BLaER1 (cell line): ENCODE measurements around the gene ZNF445.
"Not testable (repeated sequence)": the region's sequence is repeated elsewhere in the genome, so short reads cannot be mapped to it uniquely, and the experiment has no call there.

Source experiments
- H3K27ac ChIP-seq: shearing (Covaris generic); formaldehyde crosslinking; 2 replicates; pipeline ENCODE4 v1.8.1; 2022
- H3K27me3 ChIP-seq: shearing (Covaris generic); formaldehyde crosslinking; 2 replicates; pipeline ENCODE4 v1.8.1; 2022
- H3K36me3 ChIP-seq: shearing (Covaris generic); formaldehyde crosslinking; 2 replicates; pipeline ENCODE4 v1.8.1; 2022
- H3K4me1 ChIP-seq: shearing (Covaris generic); formaldehyde crosslinking; 2 replicates; pipeline ENCODE4 v1.8.1; 2022
- H3K4me2 ChIP-seq: shearing (Covaris generic); formaldehyde crosslinking; 2 replicates; pipeline ENCODE4 v1.8.1; 2022
- H3K4me3 ChIP-seq: shearing (Covaris generic); formaldehyde crosslinking; 2 replicates; pipeline ENCODE4 v1.8.1; 2022
- H3K9ac ChIP-seq: shearing (Covaris generic); formaldehyde crosslinking; 2 replicates; pipeline ENCODE4 v1.8.1; 2022
- H3K9me3 ChIP-seq: shearing (Covaris generic); formaldehyde crosslinking; 2 replicates; pipeline ENCODE4 v1.8.1; 2022
- H4K20me1 ChIP-seq: shearing (Covaris generic); formaldehyde crosslinking; 2 replicates; pipeline ENCODE4 v1.8.1; 2022
- Cebpa-rat ChIP-seq: shearing (Covaris generic); IDR thresholded peaks from 2 replicates; pipeline ENCODE4 v1.8.1; 2022

ZNF445 gene

DNA sequence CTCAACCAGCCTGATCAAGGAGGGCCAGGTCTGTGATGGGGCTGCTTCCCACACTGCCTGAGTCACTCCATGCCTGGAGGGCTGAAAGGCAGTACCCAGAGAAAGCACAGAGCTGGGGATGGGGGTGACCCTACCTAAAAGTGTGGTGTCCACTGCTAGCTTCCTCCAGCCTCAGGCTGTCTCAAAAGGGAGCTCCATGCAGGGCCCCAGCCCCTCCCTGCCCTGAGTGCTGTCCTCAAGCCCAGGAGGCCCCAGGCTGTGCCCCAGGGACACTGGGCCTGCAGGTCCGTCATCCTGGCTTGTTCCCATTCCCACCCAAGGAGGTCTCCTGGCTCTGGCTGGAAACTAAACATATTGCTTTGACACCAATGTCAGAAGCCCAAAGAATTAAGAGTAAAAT, 56.8 kb downstream of the ZNF445 start:
- no peak for TF ChIP-seq Cebpa-rat
- Histone ChIP-seq H3K4me1 (no peaks in the 10 kb centered on the region), H3K9me3 (no peaks in the 10 kb centered on the region), H4K20me1 (no peaks in the 10 kb centered on the region), H3K27me3 (no peaks in the 10 kb centered on the region), H3K27ac (no peak overlapping the region), H3K36me3 (no peaks in the 10 kb centered on the region), H3K4me2 (no peak overlapping the region), H3K4me3 (no peak overlapping the region), H3K9ac (no peak overlapping the region)

GRCh38 chr3:44419923-44420650, 57.4 kb downstream of the ZNF445 start:
- TF ChIP-seq Cebpa-rat = no peak
- Histone ChIP-seq H3K27ac (no peak overlapping the region), H3K9me3 (no peaks in the 10 kb centered on the region), H3K4me2 (no peak overlapping the region), H4K20me1 (no peaks in the 10 kb centered on the region), H3K27me3 (no peaks in the 10 kb centered on the region), H3K36me3 (no peaks in the 10 kb centered on the region), H3K9ac (no peak overlapping the region), H3K4me3 (no peak overlapping the region), H3K4me1 (no peaks in the 10 kb centered on the region)

DNA sequence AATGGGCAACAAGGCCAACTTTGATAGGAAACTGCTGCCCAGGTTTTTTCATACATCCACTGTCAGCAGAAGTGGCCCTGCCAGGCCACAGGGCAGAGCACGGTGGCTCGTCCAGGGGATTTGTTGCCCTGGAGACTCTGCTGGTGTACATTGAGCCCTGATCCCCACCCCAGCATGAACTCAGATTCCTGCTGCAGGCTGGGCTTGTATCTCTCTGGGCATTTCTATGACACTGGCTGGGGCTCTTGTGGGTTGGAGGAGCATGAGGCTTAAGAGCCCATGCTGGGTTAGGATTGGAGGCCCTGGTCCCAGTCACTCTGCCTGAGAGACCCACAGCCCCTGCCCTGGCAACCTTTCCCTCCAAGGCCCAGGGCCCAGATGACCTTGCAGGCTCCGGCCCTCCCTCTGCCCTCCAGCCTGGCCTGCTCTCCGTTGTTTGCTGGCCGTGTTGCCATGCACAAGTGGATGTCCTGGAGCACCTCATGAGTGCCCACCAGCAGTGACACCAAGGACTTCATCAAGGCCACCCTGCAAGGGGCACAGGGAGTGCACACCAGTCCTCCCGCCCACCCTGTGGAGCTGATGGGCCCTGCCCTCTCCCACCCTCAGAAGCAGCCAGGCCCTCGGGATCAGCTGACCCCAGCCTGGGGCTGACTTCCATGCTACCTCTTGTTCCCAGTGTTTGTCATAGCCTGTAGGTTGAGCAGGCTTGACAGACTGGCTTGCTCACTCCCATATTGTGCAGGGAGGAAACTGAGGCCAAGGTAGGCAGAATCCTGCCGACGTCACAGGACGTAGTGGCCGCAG, 58.2 kb downstream of the ZNF445 start:
- Histone ChIP-seq H3K9me3 (no peaks in the 10 kb centered on the region), H3K4me1 (no peaks in the 10 kb centered on the region), H3K4me3 (no peak overlapping the region), H4K20me1 (no peaks in the 10 kb centered on the region), H3K4me2 (no peak overlapping the region), H3K36me3 (no peaks in the 10 kb centered on the region), H3K27me3 (no peaks in the 10 kb centered on the region), H3K9ac (no peak overlapping the region), H3K27ac (no peak overlapping the region)
- TF ChIP-seq Cebpa-rat = no peak

DNA sequence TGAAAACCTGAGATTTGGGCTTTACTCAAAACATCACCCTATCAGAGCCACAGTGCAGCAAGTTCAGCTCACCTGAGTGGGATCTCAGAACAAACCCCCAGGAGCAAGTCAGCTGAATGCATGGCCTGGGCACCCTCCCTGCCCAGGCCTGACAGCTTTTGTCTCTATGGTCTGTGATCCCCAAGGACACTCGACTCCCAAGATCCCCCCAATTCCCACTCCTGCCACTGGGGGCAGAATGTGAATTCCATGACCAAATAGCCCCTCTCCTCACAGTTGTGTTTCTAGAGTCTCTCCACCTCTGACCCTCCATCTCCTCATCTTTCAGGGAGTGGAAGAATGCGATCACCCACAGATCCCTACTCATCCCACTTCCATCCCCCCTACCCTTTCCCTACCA, 58.9 kb downstream of the ZNF445 start:
- Histone ChIP-seq H3K27ac (no peak overlapping the region), H3K4me2 (no peak overlapping the region), H3K27me3 (no peaks in the 10 kb centered on the region), H3K9me3 (no peaks in the 10 kb centered on the region), H3K36me3 (no peaks in the 10 kb centered on the region), H3K4me1 (no peaks in the 10 kb centered on the region), H3K4me3 (no peak overlapping the region), H3K9ac (no peak overlapping the region), H4K20me1 (no peaks in the 10 kb centered on the region)
- TF ChIP-seq Cebpa-rat = no peak

DNA sequence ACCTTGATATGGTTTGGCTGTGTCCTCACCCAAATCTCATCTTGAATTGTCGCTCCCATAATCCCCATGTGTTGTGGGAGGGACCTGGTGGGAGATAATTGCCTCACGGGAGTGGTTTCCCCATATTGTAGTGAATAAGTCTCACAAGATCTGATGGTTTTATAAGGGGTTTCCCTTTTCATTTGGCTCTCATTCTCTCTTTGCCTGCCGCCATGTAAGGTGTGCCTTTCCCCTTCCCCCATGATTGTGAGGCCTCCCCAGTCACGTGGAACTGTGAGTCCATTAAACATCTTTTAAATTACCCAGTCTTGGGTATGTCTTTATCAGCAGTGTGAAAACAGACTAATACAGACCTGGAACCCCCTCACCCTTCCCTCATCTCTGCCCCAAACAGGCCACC, 59.4 kb downstream of the ZNF445 start:
- H3K4me2 ChIP-seq, H3K9me3 ChIP-seq, H3K27me3 ChIP-seq, H3K9ac ChIP-seq, H3K27ac ChIP-seq, H4K20me1 ChIP-seq, H3K4me3 ChIP-seq, H3K36me3 ChIP-seq, H3K4me1 ChIP-seq: not testable (repeated sequence)

- Histone ChIP-seq H3K4me2 (no peak overlapping the region), H4K20me1 (no peaks in the 10 kb centered on the region), H3K9me3 (no peaks in the 10 kb centered on the region), H3K36me3 (no peaks in the 10 kb centered on the region), H3K4me3 (no peak overlapping the region), H3K27ac (no peak overlapping the region), H3K27me3 (no peaks in the 10 kb centered on the region), H3K4me1 (peaks cover 11% of the 10 kb centered on the region), H3K9ac (no peak overlapping the region)
- no peak for TF ChIP-seq Cebpa-rat
These were observed 61.1 kb downstream of the ZNF445 start for GRCh38 chr3:44416031-44417030.

DNA sequence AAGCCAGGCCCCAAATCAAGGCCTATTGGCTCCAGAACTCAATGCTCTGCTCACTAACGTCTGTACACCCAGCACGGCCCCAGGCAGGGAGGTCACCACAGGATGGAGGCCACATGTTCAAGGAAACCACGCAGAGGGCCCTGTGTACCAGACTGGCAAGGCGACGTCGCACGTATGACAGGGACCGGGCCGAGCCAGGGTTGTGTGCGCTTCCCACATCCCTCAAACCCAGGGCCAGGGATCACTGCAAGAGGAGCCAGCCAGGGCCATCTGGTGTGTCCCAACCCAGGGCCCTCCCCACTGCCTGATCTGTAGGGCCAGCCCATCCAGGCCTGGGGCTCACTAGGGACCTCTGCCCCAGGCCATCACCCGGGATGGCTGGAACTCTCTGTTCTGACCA, 62.0 kb downstream of the ZNF445 start:
- no peak for TF ChIP-seq Cebpa-rat
- no peak overlapping the region for H3K4me2 ChIP-seq
- peaks cover 11% of the 10 kb centered on the region for H3K4me1 ChIP-seq
- H3K27ac ChIP-seq = no peak overlapping the region
- H3K4me3 ChIP-seq = no peak overlapping the region
- no peaks in the 10 kb centered on the region for H3K27me3 ChIP-seq
- H3K9me3 ChIP-seq = no peaks in the 10 kb centered on the region
- H3K36me3 ChIP-seq = no peaks in the 10 kb centered on the region
- no peak overlapping the region for H3K9ac ChIP-seq
- H4K20me1 ChIP-seq = no peaks in the 10 kb centered on the region

- H3K4me2 ChIP-seq = no peak overlapping the region
- H4K20me1 ChIP-seq = no peaks in the 10 kb centered on the region
- no peaks in the 10 kb centered on the region for H3K27me3 ChIP-seq
- H3K36me3 ChIP-seq = peaks cover 5% of the 10 kb centered on the region; the same call in 1 of the 2 replicates
- no peak overlapping the region for H3K4me3 ChIP-seq
- H3K9me3 ChIP-seq = no peaks in the 10 kb centered on the region
- peaks cover 11% of the 10 kb centered on the region for H3K4me1 ChIP-seq
- no peak for TF ChIP-seq Cebpa-rat
- no peak overlapping the region for H3K9ac ChIP-seq
- H3K27ac ChIP-seq = no peak overlapping the region
These were observed 62.9 kb downstream of the ZNF445 start for GRCh38 chr3:44414517-44415090.

- Histone ChIP-seq H3K27ac (0 out of 2 replicates have a peak overlapping the region, but pooled peaks have one; percentile 8), H3K4me1 (peaks cover 11% of the 10 kb centered on the region), H3K4me3 (no peak overlapping the region), H4K20me1 (no peaks in the 10 kb centered on the region), H3K4me2 (peak overlapping the region; percentile 35), H3K9ac (0 out of 2 replicates have a peak overlapping the region, but pooled peaks have one; percentile 15), H3K9me3 (no peaks in the 10 kb centered on the region), H3K27me3 (no peaks in the 10 kb centered on the region), H3K36me3 (peaks cover 12% of the 10 kb centered on the region; the same call in 1 of the 2 replicates)
- TF ChIP-seq Cebpa-rat = no peak
These were observed 65.1 kb downstream of the ZNF445 start for GRCh38 chr3:44412365-44412764.
